Muscle layer of duodenum (tissue), 2 donors: ENCODE measurements around the gene HBP1.

Experiments
- H3K27ac ChIP-seq: one replicate; pipeline ENCODE4 v1.7.0; 2013; ENCODE audit warnings: mild to moderate bottlenecking, low read length
- H3K27me3 ChIP-seq: one replicate; pipeline ENCODE4 v1.7.0; 2013; ENCODE audit warnings: low read depth, mild to moderate bottlenecking, control low read depth, low read length
- H3K36me3 ChIP-seq, 2 donors: one replicate each; pipeline ENCODE4 v1.7.0; 2013; ENCODE audit warnings: low read length in 2 of 2, control low read depth in 1 of 2, mild to moderate bottlenecking in 1 of 2; ENCODE audit not compliant: insufficient read depth in 2 of 2, control insufficient read depth in 1 of 2
- H3K4me1 ChIP-seq, 2 donors: one replicate each; pipeline ENCODE4 v1.7.0; 2013; ENCODE audit warnings: low read length in 2 of 2, mild to moderate bottlenecking in 2 of 2, control low read depth in 1 of 2, moderate library complexity in 1 of 2; ENCODE audit not compliant: insufficient read depth in 2 of 2, control insufficient read depth in 1 of 2
- H3K4me3 ChIP-seq, 2 donors: one replicate each; pipeline ENCODE4 v1.7.0; 2013; ENCODE audit warnings: low read length in 2 of 2, low read depth in 1 of 2, mild to moderate bottlenecking in 1 of 2
- H3K9me3 ChIP-seq, 2 donors: one replicate each; pipeline ENCODE4 v1.7.0; 2013; ENCODE audit warnings: low read length in 2 of 2, control low read depth in 1 of 2, mild to moderate bottlenecking in 1 of 2; ENCODE audit not compliant: control insufficient read depth in 1 of 2
- donor health status: healthy.

HBP1 gene

GRCh38 chr7:107168233-107169119 is at the start of gene HBP1:
TSS of gene HBP1 (plus strand) at chr7:107169003. CDS start at chr7:107179894, 10,891 bp downstream.
- Histone ChIP-seq H3K9me3 (no peaks in the 10 kb centered on the region), H3K36me3 (peaks cover 0 to 25% of the 10 kb centered on the region in 2 donors), H3K4me3 (peak within 1 kb of the TSS; percentile 70 to 95), H3K4me1 (peaks cover 1 to 25% of the 10 kb centered on the region in 2 donors), H3K27ac (peak within 1 kb of the TSS; percentile 99), H3K27me3 (no peaks in the 10 kb centered on the region)

- H3K9me3 ChIP-seq: no peaks in the 10 kb centered on the region
- no peak overlapping the region for H3K4me3 ChIP-seq
- H3K36me3 ChIP-seq: no peaks in the 10 kb centered on the region
- no peaks in the 10 kb centered on the region for H3K27me3 ChIP-seq
- peaks cover 3 to 11% of the 10 kb centered on the region in 2 donors for H3K4me1 ChIP-seq
- H3K27ac ChIP-seq: no peak overlapping the region
These were observed 49.3 kb upstream of the HBP1 start for GRCh38 chr7:107119376-107120105.

- H3K9me3 ChIP-seq: no peaks in the 10 kb centered on the region
- no peaks in the 10 kb centered on the region for H3K27me3 ChIP-seq
- H3K4me3 ChIP-seq: no peak overlapping the region
- H3K36me3 ChIP-seq: no peaks in the 10 kb centered on the region
- H3K4me1 ChIP-seq: peaks cover 3 to 11% of the 10 kb centered on the region in 2 donors
- peak overlapping the region; percentile 40 for H3K27ac ChIP-seq
These were observed 46.3 kb upstream of the HBP1 start for GRCh38 chr7:107122486-107122911.

- Histone ChIP-seq H3K36me3 (no peaks in the 10 kb centered on the region), H3K4me3 (no peak overlapping the region), H3K9me3 (no peaks in the 10 kb centered on the region), H3K27me3 (no peaks in the 10 kb centered on the region), H3K4me1 (peaks cover 3 to 9% of the 10 kb centered on the region in 2 donors), H3K27ac (peak overlapping the region; percentile 40)
These were observed 45.4 kb upstream of the HBP1 start for GRCh38 chr7:107123392-107123791.

- no peak overlapping the region for H3K4me3 ChIP-seq
- H3K27me3 ChIP-seq: no peaks in the 10 kb centered on the region
- H3K36me3 ChIP-seq: no peaks in the 10 kb centered on the region
- no peaks in the 10 kb centered on the region for H3K9me3 ChIP-seq
- H3K4me1 ChIP-seq: peaks cover 0 to 3% of the 10 kb centered on the region in 2 donors
- no peak overlapping the region for H3K27ac ChIP-seq
These were observed 43.3 kb upstream of the HBP1 start for GRCh38 chr7:107125475-107125874.

- H3K9me3 ChIP-seq: no peaks in the 10 kb centered on the region
- H3K4me1 ChIP-seq: no peaks in the 10 kb centered on the region
- H3K27me3 ChIP-seq: no peaks in the 10 kb centered on the region
- H3K36me3 ChIP-seq: no peaks in the 10 kb centered on the region
- H3K27ac ChIP-seq: no peak overlapping the region
- no peak overlapping the region for H3K4me3 ChIP-seq
These were observed 40.6 kb upstream of the HBP1 start for GRCh38 chr7:107128217-107128616.

- no peak overlapping the region for H3K4me3 ChIP-seq
- no peak overlapping the region for H3K27ac ChIP-seq
- no peaks in the 10 kb centered on the region for H3K36me3 ChIP-seq
- H3K27me3 ChIP-seq: no peaks in the 10 kb centered on the region
- no peaks in the 10 kb centered on the region for H3K9me3 ChIP-seq
- no peaks in the 10 kb centered on the region for H3K4me1 ChIP-seq
These were observed 40.1 kb upstream of the HBP1 start for GRCh38 chr7:107128748-107129147.

- Histone ChIP-seq H3K4me1 (no peaks in the 10 kb centered on the region), H3K36me3 (no peaks in the 10 kb centered on the region), H3K4me3 (no peak overlapping the region), H3K9me3 (no peaks in the 10 kb centered on the region), H3K27me3 (no peaks in the 10 kb centered on the region), H3K27ac (no peak overlapping the region)
These were observed 38.1 kb upstream of the HBP1 start for GRCh38 chr7:107130487-107131220.

- H3K27me3 ChIP-seq: no peaks in the 10 kb centered on the region
- H3K9me3 ChIP-seq: no peaks in the 10 kb centered on the region
- no peaks in the 10 kb centered on the region for H3K4me1 ChIP-seq
- no peaks in the 10 kb centered on the region for H3K36me3 ChIP-seq
- no peak overlapping the region for H3K4me3 ChIP-seq
- no peak overlapping the region for H3K27ac ChIP-seq
These were observed 35.4 kb upstream of the HBP1 start for GRCh38 chr7:107133396-107133795.

GRCh38 chr7:107138696-107139420 is 29.9 kb upstream of the HBP1 start:
- no peak overlapping the region for H3K4me3 ChIP-seq
- H3K27ac ChIP-seq: no peak overlapping the region
- H3K9me3 ChIP-seq: no peaks in the 10 kb centered on the region
- peaks cover 0 to 13% of the 10 kb centered on the region in 2 donors for H3K4me1 ChIP-seq
- H3K36me3 ChIP-seq: no peaks in the 10 kb centered on the region
- H3K27me3 ChIP-seq: no peaks in the 10 kb centered on the region
